A549 treated with CORT108297 at 1 μM for 4 hours (cell line): ENCODE data around the gene ZNF99. TPM values are rescaled to one million over a fixed set of nuclear protein-coding genes. Genes with fewer than 3 reads are reported as not detected.

Experiments used
- total RNA-seq: library from RNA; stranded (reverse); fragments of 200-300 nt; extraction: Qiagen RNA extraction; gene quantifications from 5 replicates; pipeline ENCODE4 v1.2.3, GENCODE V29; 2022

The ZNF99 gene
- total RNA-seq = not detected in 5 replicates

DNA sequence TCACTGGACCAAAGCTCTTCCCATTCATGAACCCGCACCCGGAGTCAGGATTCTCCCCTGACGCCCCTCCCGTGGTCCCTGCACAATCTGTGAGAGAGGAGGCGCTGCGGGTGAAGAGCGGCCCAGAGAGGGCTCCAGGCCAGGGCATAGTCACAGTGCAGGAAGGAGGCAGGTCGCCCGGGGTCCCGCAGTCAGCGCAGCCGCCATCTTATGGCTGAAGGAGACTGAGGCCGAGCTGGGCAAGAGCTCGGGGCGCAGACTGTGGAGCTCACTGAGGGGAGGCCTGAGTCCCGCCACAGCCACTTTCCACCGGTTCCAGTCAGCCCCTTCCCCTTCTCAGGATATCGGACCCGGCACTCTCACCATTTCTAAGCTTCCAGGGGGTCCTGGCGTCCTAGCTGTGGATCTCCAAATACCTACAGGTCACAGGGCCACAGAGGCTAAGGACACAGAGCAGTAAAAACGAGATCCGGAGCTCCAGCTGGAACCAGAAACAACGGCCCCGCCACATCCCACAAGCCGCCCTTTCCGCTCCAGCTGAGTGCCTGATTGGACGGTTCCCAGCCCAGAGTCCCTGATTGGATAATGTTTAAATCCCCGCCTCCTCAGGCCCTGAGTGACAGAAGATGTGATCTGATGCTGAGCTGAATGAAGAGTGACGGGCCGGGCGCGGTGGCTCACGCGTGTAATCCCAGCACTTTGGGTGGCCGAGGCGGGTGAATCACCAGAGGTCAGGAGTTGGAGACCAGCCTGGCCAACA is at the start of gene ZNF99:
TSS of gene ZNF99 (minus strand) at position 501 of the 760 bp plus-strand sequence. CDS start at position 366, 135 bp downstream.

DNA sequence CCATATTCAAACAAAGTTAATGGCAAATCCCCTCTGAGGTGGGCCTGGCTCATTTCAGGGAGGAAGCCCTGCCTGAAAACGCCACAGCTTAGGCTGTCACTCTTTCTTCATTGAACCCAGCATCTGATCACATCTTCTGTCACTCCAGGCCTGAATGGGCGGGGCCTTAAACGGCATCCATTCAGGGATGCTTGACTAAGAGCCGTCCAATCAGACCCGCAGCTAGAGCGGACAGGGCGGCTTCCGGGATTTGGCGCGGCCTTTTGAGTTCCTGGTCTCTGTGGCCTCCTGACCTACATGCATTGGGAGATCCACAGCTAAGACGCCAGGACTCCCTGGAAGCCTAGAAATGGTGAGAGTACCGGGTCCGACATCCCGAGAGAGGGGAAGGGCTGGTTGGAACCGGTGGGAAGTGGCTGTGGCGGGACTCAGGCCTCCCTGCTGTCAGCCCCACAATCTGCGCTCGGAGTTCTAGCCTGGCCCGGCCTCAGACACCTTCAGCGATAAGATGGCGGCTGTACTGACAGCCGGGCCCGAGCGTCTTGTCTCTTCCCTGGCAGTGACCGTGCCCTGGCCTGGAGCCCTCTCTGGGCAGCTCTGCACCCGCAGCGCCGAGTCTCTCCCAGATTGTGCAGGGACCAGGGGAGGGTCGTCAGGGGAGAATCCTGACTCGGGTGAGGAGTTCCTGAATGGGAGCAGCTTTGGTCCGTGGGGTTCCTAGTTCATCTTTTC is 48.2 kb upstream of the ZNF99 start, which contains the start of gene ZNF723:
TSS of gene ZNF723 (plus strand) at position 261 of the 732 bp plus-strand sequence. CDS start at position 350, 89 bp downstream.

Other genes starting within 250 kb of the ZNF99 start
- not detected in 5 replicates for gene ZNF492, start 149.8 kb downstream of the ZNF99 start, total RNA-seq
- not detected in 5 replicates for gene ZNF723, start 48.1 kb upstream of the ZNF99 start, total RNA-seq
- gene ZNF728, start 219.0 kb upstream of the ZNF99 start, total RNA-seq = not detected in 5 replicates